Kidney epithelial cell (primary cell): ENCODE results near the gene GALNT9. TPM values are rescaled to one million over a fixed set of nuclear protein-coding genes. Genes with fewer than 3 reads are reported as not detected.

ENCODE experiments used
- DNase-seq: peaks from one replicate; pipeline ENCODE4 v3.0.0-alpha.2; 2010; ENCODE audit warnings: low read depth
- H3K27me3 ChIP-seq: 2 replicates; pipeline ENCODE4 v1.6.0; 2011; ENCODE audit warnings: low read length; ENCODE audit not compliant: control insufficient read depth, insufficient read depth
- H3K36me3 ChIP-seq: 2 replicates; pipeline ENCODE4 v1.5.1; 2011; ENCODE audit warnings: low read length; ENCODE audit not compliant: control insufficient read depth, insufficient read depth
- H3K4me3 ChIP-seq: 2 replicates; pipeline ENCODE4 v1.5.1; 2011; ENCODE audit warnings: low read depth, mild to moderate bottlenecking, control low read depth, low read length
- total RNA-seq: library from RNA; depleted of rRNA; stranded (reverse); fragments of >200 nt; gene quantifications from 2 replicates; pipeline ENCODE4 v1.2.3, GENCODE V29; 2015
- TF ChIP-seq, protein P1 (sequence below): IDR thresholded peaks from 2 replicates; pipeline ENCODE4 v1.5.1; 2011; ENCODE audit warnings: mild to moderate bottlenecking, moderate library complexity, low read length, control low read depth, inconsistent platforms; ENCODE audit not compliant: insufficient read depth, poor library complexity, severe bottlenecking

GALNT9 gene
- total RNA-seq, 1 donor from 2014 or later: 1.5 TPM

GRCh38 chr12:132273992-132274334, 55.4 kb downstream of the GALNT9 start:
- H3K36me3 ChIP-seq: no peaks in the 10 kb centered on the region

DNA sequence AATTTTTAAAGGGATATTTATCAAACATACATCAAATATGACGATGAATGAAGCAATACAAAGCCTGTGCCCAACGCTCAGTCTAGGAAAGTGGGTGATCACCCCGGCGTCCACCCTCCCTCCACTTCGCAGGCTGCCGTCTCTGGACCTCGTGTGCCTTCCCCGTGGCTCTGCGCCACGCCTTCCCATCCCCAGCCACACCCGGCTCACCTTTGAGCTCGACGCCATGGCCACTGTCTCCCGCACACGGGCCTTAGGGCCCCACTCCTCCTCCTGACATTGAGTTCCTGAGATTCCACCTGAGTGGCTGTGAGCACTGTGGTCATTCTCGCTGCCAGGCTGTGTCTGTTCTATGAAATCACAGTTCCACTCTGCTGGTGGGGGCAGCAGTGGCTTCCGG, 56.7 kb downstream of the GALNT9 start:
- Histone ChIP-seq H3K36me3 (no peaks in the 10 kb centered on the region), H3K4me3 (no peak overlapping the region), H3K27me3 (peaks cover 86% of the 10 kb centered on the region)
- no peak for DNase-seq
- TF ChIP-seq, protein P1, sequence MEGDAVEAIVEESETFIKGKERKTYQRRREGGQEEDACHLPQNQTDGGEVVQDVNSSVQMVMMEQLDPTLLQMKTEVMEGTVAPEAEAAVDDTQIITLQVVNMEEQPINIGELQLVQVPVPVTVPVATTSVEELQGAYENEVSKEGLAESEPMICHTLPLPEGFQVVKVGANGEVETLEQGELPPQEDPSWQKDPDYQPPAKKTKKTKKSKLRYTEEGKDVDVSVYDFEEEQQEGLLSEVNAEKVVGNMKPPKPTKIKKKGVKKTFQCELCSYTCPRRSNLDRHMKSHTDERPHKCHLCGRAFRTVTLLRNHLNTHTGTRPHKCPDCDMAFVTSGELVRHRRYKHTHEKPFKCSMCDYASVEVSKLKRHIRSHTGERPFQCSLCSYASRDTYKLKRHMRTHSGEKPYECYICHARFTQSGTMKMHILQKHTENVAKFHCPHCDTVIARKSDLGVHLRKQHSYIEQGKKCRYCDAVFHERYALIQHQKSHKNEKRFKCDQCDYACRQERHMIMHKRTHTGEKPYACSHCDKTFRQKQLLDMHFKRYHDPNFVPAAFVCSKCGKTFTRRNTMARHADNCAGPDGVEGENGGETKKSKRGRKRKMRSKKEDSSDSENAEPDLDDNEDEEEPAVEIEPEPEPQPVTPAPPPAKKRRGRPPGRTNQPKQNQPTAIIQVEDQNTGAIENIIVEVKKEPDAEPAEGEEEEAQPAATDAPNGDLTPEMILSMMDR: no peak

More at GRCh38 chr12:132273992-132274334, 55.4 kb downstream of the GALNT9 start:
- TF ChIP-seq, protein P1: no peak
- peaks cover 81% of the 10 kb centered on the region for H3K27me3 ChIP-seq
- no peak for DNase-seq
- H3K4me3 ChIP-seq: no peak overlapping the region

- H3K4me3 ChIP-seq: no peak overlapping the region
- H3K27me3 ChIP-seq: peaks cover 80% of the 10 kb centered on the region
- TF ChIP-seq, protein P1: no peak
- H3K36me3 ChIP-seq: no peaks in the 10 kb centered on the region
- no peak for DNase-seq
These were observed 57.7 kb downstream of the GALNT9 start for GRCh38 chr12:132271755-132272092.

- no peak for DNase-seq
- Histone ChIP-seq H3K4me3 (no peak overlapping the region), H3K27me3 (peaks cover 77% of the 10 kb centered on the region), H3K36me3 (no peaks in the 10 kb centered on the region)
- TF ChIP-seq, protein P1: no peak
These were observed 58.2 kb downstream of the GALNT9 start for GRCh38 chr12:132270969-132271754.

DNA sequence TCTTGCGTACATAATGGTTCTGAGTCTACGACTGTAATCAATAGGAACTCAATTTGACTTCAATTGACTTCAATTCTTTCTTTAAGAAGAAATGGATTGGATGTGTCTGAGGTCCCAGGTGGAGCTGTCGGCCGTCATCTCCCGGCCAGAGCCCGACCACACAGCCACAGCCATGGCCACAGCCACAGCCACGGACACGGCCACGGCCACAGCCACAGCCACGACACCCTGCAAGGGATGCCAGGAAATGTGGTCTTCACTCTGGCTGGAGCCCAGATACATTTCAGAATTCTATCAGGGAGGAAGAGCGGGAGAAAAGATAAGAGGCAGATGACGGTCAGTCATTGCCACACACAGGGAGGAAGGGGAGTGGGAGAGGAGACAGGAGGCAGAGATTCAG, 58.9 kb downstream of the GALNT9 start:
- no peak for DNase-seq
- H3K4me3 ChIP-seq: no peak overlapping the region
- H3K36me3 ChIP-seq: no peaks in the 10 kb centered on the region
- peaks cover 71% of the 10 kb centered on the region for H3K27me3 ChIP-seq
- TF ChIP-seq, protein P1: no peak

DNA sequence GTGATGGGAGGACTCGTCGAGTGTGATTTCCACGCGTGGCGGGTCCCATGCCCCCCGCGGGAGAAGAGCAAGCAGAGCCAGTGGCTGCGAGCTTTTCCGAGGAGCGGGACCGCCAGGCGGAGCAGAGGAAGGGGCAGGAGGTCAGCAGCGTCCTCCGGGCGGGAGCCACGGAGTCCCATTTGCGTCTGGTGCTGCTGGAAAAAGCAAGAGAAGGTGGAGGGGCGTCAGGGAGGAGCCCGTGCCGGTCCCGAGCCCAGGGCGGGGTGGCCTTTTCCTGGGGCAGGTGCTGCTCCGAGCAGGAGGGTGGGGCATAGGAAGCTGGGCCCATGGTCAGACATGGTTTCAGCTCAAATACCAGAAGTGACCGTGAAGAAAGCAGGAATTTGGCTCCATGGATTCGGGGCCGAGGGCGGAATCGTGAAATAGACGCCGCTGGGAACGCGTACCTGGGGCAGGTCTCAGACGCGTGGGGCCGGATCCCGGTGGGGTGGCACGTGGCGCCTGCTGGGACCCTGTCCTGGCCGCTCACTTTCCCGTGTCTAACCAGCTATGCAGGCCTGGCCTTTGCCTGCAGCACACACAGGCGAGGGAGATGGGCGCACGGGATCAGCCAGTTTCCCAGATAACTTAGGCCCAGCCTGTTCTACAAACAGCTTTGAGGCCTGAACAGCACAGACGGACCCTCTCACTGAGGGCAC, 60.0 kb downstream of the GALNT9 start:
- Histone ChIP-seq H3K27me3 (peaks cover 60% of the 10 kb centered on the region), H3K4me3 (no peak overlapping the region), H3K36me3 (no peaks in the 10 kb centered on the region)
- TF ChIP-seq, protein P1: no peak
- no peak for DNase-seq
